Measurements from ENCODE around the gene RCC1. TPM values are rescaled to one million over a fixed set of nuclear protein-coding genes. Genes with fewer than 3 reads are reported as not detected.
A peak's percentile ranks its signal among the peaks of the same experiment; 100 is the strongest.

RCC1 gene
- total and polyA plus RNA-seq, 4 donors: 2.2 to 21.8 (median 18.5) TPM

DNA sequence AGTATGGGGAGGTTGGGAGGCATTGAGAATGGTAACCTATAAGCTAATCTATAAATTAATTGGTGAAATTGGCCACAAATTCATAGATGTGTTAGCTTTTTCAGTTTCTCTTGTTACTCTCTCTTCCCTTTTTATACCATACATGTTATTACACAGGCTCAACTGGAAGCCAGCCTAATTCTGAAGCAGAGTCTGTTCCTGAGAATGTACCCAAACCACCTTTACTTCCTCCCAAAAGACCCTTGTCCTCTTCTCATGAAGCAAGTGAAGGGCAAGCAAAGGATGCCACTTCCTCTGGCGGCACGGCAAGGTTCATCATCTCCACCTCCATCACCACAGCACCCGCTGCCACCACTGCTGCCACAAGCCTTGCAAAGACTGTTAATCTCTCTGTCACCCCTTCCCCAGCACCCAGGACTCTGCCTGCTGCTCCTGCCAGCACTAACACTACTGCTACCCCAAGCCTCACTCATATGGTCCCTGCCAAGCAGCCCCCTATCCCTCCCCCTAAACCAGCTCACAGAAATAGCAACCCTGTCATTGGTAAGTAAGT, 39.5 kb upstream of the RCC1 start:
- no peak overlapping the region for H3K9ac ChIP-seq (ENCODE audit: low read depth in 1 of 2, low read length in 2 of 2)
- H3K36me3 ChIP-seq (ENCODE audit: control insufficient read depth in 4 of 4, insufficient read depth in 3 of 4, low read depth in 1 of 4, low read length in 3 of 4): peaks cover 4 to 33% (median 22%) of the 10 kb centered on the region in 4 donors
- TF ChIP-seq RXRA (IDR thresholded peaks at IDR 0.05) (no peak), EGR1 (IDR thresholded peaks at IDR 0.05; ENCODE audit: low read depth in 2 of 2) (no peak), YY1 (IDR thresholded peaks at IDR 0.05) (no peak), FOXA2 (IDR thresholded peaks at IDR 0.05) (no peak), NR2F2 (IDR thresholded peaks at IDR 0.05) (no peak), RAD21 (IDR thresholded peaks at IDR 0.05) (no peak), TAF1 (conservative IDR thresholded peaks at IDR 0.05) (no peak), HNF4G (IDR thresholded peaks at IDR 0.05) (no peak), JUND (IDR thresholded peaks at IDR 0.05) (no peak), GABPA (IDR thresholded peaks at IDR 0.05 in 1 of 2, conservative IDR thresholded peaks at IDR 0.05 in 1 of 2) (no peak)
- TF ChIP-seq, protein P1, sequence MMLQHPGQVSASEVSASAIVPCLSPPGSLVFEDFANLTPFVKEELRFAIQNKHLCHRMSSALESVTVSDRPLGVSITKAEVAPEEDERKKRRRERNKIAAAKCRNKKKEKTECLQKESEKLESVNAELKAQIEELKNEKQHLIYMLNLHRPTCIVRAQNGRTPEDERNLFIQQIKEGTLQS (IDR thresholded peaks at IDR 0.05): no peak
- TF ChIP-seq, protein P2, sequence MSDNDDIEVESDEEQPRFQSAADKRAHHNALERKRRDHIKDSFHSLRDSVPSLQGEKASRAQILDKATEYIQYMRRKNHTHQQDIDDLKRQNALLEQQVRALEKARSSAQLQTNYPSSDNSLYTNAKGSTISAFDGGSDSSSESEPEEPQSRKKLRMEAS (IDR thresholded peaks at IDR 0.05): no peak
- TF ChIP-seq, protein P3, sequence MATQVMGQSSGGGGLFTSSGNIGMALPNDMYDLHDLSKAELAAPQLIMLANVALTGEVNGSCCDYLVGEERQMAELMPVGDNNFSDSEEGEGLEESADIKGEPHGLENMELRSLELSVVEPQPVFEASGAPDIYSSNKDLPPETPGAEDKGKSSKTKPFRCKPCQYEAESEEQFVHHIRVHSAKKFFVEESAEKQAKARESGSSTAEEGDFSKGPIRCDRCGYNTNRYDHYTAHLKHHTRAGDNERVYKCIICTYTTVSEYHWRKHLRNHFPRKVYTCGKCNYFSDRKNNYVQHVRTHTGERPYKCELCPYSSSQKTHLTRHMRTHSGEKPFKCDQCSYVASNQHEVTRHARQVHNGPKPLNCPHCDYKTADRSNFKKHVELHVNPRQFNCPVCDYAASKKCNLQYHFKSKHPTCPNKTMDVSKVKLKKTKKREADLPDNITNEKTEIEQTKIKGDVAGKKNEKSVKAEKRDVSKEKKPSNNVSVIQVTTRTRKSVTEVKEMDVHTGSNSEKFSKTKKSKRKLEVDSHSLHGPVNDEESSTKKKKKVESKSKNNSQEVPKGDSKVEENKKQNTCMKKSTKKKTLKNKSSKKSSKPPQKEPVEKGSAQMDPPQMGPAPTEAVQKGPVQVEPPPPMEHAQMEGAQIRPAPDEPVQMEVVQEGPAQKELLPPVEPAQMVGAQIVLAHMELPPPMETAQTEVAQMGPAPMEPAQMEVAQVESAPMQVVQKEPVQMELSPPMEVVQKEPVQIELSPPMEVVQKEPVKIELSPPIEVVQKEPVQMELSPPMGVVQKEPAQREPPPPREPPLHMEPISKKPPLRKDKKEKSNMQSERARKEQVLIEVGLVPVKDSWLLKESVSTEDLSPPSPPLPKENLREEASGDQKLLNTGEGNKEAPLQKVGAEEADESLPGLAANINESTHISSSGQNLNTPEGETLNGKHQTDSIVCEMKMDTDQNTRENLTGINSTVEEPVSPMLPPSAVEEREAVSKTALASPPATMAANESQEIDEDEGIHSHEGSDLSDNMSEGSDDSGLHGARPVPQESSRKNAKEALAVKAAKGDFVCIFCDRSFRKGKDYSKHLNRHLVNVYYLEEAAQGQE (IDR thresholded peaks at IDR 0.05): no peak
- TF ChIP-seq, protein P4, sequence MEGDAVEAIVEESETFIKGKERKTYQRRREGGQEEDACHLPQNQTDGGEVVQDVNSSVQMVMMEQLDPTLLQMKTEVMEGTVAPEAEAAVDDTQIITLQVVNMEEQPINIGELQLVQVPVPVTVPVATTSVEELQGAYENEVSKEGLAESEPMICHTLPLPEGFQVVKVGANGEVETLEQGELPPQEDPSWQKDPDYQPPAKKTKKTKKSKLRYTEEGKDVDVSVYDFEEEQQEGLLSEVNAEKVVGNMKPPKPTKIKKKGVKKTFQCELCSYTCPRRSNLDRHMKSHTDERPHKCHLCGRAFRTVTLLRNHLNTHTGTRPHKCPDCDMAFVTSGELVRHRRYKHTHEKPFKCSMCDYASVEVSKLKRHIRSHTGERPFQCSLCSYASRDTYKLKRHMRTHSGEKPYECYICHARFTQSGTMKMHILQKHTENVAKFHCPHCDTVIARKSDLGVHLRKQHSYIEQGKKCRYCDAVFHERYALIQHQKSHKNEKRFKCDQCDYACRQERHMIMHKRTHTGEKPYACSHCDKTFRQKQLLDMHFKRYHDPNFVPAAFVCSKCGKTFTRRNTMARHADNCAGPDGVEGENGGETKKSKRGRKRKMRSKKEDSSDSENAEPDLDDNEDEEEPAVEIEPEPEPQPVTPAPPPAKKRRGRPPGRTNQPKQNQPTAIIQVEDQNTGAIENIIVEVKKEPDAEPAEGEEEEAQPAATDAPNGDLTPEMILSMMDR (IDR thresholded peaks at IDR 0.05; ENCODE audit: low read depth, low read length, missing input control): no peak
- TF ChIP-seq, protein P5, sequence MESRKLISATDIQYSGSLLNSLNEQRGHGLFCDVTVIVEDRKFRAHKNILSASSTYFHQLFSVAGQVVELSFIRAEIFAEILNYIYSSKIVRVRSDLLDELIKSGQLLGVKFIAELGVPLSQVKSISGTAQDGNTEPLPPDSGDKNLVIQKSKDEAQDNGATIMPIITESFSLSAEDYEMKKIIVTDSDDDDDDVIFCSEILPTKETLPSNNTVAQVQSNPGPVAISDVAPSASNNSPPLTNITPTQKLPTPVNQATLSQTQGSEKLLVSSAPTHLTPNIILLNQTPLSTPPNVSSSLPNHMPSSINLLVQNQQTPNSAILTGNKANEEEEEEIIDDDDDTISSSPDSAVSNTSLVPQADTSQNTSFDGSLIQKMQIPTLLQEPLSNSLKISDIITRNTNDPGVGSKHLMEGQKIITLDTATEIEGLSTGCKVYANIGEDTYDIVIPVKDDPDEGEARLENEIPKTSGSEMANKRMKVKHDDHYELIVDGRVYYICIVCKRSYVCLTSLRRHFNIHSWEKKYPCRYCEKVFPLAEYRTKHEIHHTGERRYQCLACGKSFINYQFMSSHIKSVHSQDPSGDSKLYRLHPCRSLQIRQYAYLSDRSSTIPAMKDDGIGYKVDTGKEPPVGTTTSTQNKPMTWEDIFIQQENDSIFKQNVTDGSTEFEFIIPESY (IDR thresholded peaks at IDR 0.05): no peak
- H3K4me3 ChIP-seq (ENCODE audit: low read depth in 1 of 3, low read length in 3 of 3): no peak overlapping the region
- H3K9me3 ChIP-seq (ENCODE audit: control insufficient read depth in 4 of 4, low read length in 3 of 4): no peaks in the 10 kb centered on the region
- no peaks in the 10 kb centered on the region for H3K27me3 ChIP-seq (ENCODE audit: control insufficient read depth in 4 of 4, insufficient read depth in 4 of 4, low read length in 3 of 4)
- DNase-seq (ENCODE audit: low spot score): no peak
- H3K4me1 ChIP-seq (ENCODE audit: control insufficient read depth in 4 of 4, insufficient read depth in 4 of 4, low read length in 3 of 4): no peaks in the 10 kb centered on the region
- no peak overlapping the region for H3K27ac ChIP-seq (ENCODE audit: low read depth in 1 of 2, low read length in 2 of 2)
- 91% methylated on average over 3 of the region's 3 CpGs for WGBS

DNA sequence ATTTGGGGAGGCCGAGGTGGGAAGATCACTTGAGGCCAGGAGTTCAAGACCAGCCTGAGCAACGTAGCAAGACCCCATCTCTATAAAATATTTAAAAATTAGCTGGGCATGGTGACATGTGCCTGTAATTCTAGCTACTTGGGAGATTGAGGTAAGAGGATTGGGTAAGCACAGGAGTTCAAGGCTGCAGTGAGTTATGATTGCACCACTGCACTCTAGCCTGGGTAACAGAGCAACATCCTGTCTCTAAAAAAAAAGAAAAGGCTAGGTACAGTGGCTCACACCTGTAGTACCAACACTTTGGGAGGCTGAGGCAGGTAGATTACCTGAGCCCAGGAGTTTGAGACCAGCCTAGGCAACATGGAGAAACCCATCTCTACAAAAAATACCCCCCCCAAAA, 35.7 kb upstream of the RCC1 start:
- Histone ChIP-seq H3K36me3 (ENCODE audit: control insufficient read depth in 4 of 4, insufficient read depth in 3 of 4, low read depth in 1 of 4, low read length in 3 of 4) (peaks cover 6 to 34% (median 21%) of the 10 kb centered on the region in 4 donors), H3K9ac (ENCODE audit: low read depth in 1 of 2, low read length in 2 of 2) (no peak overlapping the region), H3K4me1 (ENCODE audit: control insufficient read depth in 4 of 4, insufficient read depth in 4 of 4, low read length in 3 of 4) (no peaks in the 10 kb centered on the region), H3K4me3 (ENCODE audit: low read depth in 1 of 3, low read length in 3 of 3) (no peak overlapping the region), H3K9me3 (ENCODE audit: control insufficient read depth in 4 of 4, low read length in 3 of 4) (no peaks in the 10 kb centered on the region), H3K27ac (ENCODE audit: low read depth in 1 of 2, low read length in 2 of 2) (no peak overlapping the region), H3K27me3 (ENCODE audit: control insufficient read depth in 4 of 4, insufficient read depth in 4 of 4, low read length in 3 of 4) (no peaks in the 10 kb centered on the region)
- DNase-seq (ENCODE audit: low spot score): no peak
- WGBS: 79% methylated on average over 2 of the region's 2 CpGs
- TF ChIP-seq HNF4A (conservative IDR thresholded peaks at IDR 0.05): peak in 1 of 2 donors; percentile 21
- no peak for TF ChIP-seq HNF4G (IDR thresholded peaks at IDR 0.05)
- TF ChIP-seq, protein P4 (IDR thresholded peaks at IDR 0.05; ENCODE audit: low read depth, low read length, missing input control): no peak
- TF ChIP-seq, protein P5 (IDR thresholded peaks at IDR 0.05): no peak

Measured in liver (tissue), 9 donors.